GM12891 (cell line): ENCODE measurements around the gene NRXN3.

ENCODE experiments used
- POLR2A ChIP-seq: IDR thresholded peaks from 2 replicates; pipeline ENCODE4 v1.6.1; 2011; ENCODE audit warnings: low read depth, low read length, control low read depth
- POLR2AphosphoS5 ChIP-seq: IDR thresholded peaks from 2 replicates; pipeline ENCODE4 v1.6.1; 2011; ENCODE audit warnings: low read depth, low read length, control low read depth
- TAF1 ChIP-seq: IDR thresholded peaks from 2 replicates; pipeline ENCODE4 v1.6.1; 2011; ENCODE audit warnings: low read depth, low read length, control low read depth

GRCh38 chr14:78129375-78129774 lies 40.8 kb upstream of the NRXN3 start:
- TF ChIP-seq POLR2AphosphoS5: no peak
- no peak for TF ChIP-seq POLR2A
- TF ChIP-seq TAF1: no peak
